ENCODE measurements around the gene CTTN. TPM values are rescaled to one million over a fixed set of nuclear protein-coding genes. Genes with fewer than 3 reads are reported as not detected.

The CTTN gene
- total RNA-seq, 1 experiment from 2014 or later: 224 TPM

DNA sequence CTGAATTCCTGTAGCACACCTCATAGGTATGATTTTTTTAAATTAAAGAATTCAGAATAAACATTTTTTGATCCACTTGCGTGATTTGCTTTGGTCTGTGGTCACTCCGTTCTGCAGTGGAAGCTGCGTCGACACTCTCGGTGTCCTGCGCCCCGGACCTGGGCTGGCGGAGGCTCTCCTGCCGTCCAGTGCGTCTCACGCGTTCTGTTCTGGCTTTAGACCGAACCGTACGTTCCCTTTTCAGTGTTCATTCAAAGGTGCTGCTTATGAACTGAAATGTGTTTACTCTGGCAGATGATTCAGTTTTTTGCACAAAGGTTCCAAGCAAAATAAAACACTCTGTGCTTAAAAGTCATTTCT lies 38.2 kb downstream of the CTTN start:
- no peak overlapping the region for H3T11ph ChIP-seq (ENCODE audit: low read length)
- Mint-ChIP-seq H3K27me3 (ENCODE audit: low read depth) (no peaks in the 10 kb centered on the region; the same call in 1 of the 2 replicates), H3K27ac (no peak overlapping the region), H3K4me3 (no peak overlapping the region), H3K9me3 (no peaks in the 10 kb centered on the region), H3K36me3 (ENCODE audit: insufficient read depth in 1 of 3, low read depth in 3 of 3) (peaks cover 41 to 88% (median 77%) of the 10 kb centered on the region in 3 experiments; a peak in 6 of 7 replicates), H3K4me1 (peaks cover 10 to 17% of the 10 kb centered on the region in 2 experiments)
- no peak overlapping the region for H2BK20ac ChIP-seq (ENCODE audit: low read depth, low read length, poor library complexity, severe bottlenecking)
- no peak overlapping the region for H3K18ac ChIP-seq (ENCODE audit: insufficient read length, low read depth, low read length)
- H2AFZ ChIP-seq (ENCODE audit: low read length): no peak overlapping the region
- no peaks in the 10 kb centered on the region for H3K79me2 ChIP-seq (ENCODE audit: insufficient read depth, low read length)
- H2BK12ac ChIP-seq (ENCODE audit: insufficient read length, low read depth, low read length): no peak overlapping the region
- no peak overlapping the region for H3K9ac ChIP-seq (ENCODE audit: extremely low read depth, insufficient read length, low read length)
- no peak overlapping the region for H3K4me2 ChIP-seq (ENCODE audit: insufficient read depth, insufficient read length, low read length)
- no CpG with 5 or more reads among the region's 15 CpGs for WGBS (ENCODE audit: extremely low coverage, insufficient read length, low lambda C conversion rate)
- TF ChIP-seq, protein P1, sequence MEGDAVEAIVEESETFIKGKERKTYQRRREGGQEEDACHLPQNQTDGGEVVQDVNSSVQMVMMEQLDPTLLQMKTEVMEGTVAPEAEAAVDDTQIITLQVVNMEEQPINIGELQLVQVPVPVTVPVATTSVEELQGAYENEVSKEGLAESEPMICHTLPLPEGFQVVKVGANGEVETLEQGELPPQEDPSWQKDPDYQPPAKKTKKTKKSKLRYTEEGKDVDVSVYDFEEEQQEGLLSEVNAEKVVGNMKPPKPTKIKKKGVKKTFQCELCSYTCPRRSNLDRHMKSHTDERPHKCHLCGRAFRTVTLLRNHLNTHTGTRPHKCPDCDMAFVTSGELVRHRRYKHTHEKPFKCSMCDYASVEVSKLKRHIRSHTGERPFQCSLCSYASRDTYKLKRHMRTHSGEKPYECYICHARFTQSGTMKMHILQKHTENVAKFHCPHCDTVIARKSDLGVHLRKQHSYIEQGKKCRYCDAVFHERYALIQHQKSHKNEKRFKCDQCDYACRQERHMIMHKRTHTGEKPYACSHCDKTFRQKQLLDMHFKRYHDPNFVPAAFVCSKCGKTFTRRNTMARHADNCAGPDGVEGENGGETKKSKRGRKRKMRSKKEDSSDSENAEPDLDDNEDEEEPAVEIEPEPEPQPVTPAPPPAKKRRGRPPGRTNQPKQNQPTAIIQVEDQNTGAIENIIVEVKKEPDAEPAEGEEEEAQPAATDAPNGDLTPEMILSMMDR (conservative IDR thresholded peaks at IDR 0.05): no peak
- no peak overlapping the region for H2BK15ac ChIP-seq (ENCODE audit: low read depth, low read length)
- H4K91ac ChIP-seq (ENCODE audit: insufficient read length, low read depth, low read length): no peak overlapping the region
- no peaks in the 10 kb centered on the region for H3K23me2 ChIP-seq (ENCODE audit: insufficient read length, low read depth, low read length, poor library complexity, severe bottlenecking)
- H4K5ac ChIP-seq (ENCODE audit: insufficient read length, low read depth, low read length): no peak overlapping the region
- no peaks in the 10 kb centered on the region for H3K9me3 ChIP-seq (ENCODE audit: control insufficient read depth, low read depth, low read length)
- no peaks in the 10 kb centered on the region for H4K20me1 ChIP-seq (ENCODE audit: control insufficient read depth, insufficient read depth, insufficient read length)
- H3K56ac ChIP-seq (ENCODE audit: insufficient read length, low read depth, low read length): no peak overlapping the region
- no peak for DNase-seq
- no peak overlapping the region for H3K23ac ChIP-seq (ENCODE audit: insufficient read length, low read depth, low read length)
- no peak overlapping the region for H2BK120ac ChIP-seq (ENCODE audit: low read depth, low read length, poor library complexity, severe bottlenecking)
- H3K27me3 ChIP-seq (ENCODE audit: insufficient read depth, low read length): no peaks in the 10 kb centered on the region
- H3K4ac ChIP-seq (ENCODE audit: low read depth, low read length): no peak overlapping the region
- no peaks in the 10 kb centered on the region for H3K79me1 ChIP-seq (ENCODE audit: insufficient read depth, low read depth, low read length, poor library complexity, severe bottlenecking)
- no peak overlapping the region for H2BK5ac ChIP-seq (ENCODE audit: insufficient read length, low read length)
- H3K14ac ChIP-seq (ENCODE audit: insufficient read depth, low read length): no peak overlapping the region
- H3K4me1 ChIP-seq (ENCODE audit: insufficient read depth, low read length): no peaks in the 10 kb centered on the region
- H4K8ac ChIP-seq (replicated peaks; ENCODE audit: insufficient read length, low read depth, low read length): no peak overlapping the region
- no peak overlapping the region for H3K27ac ChIP-seq (ENCODE audit: insufficient read length, low read depth, low read length)
- no peak overlapping the region for H2AK5ac ChIP-seq (ENCODE audit: insufficient read length, low read length)

Measured in H9 (cell line).